ENCODE measurements around the gene ARSI. TPM values are rescaled to one million over a fixed set of nuclear protein-coding genes. Genes with fewer than 3 reads are reported as not detected.

ARSI gene
- total RNA-seq, 1 donor, result 4.7 TPM

- no peak overlapping the region for H3K27ac ChIP-seq (ENCODE audit: low read depth, low read length)
- H3K36me3 ChIP-seq (ENCODE audit: insufficient read depth, low read length), result no peaks in the 10 kb centered on the region
- H3K4me2 ChIP-seq (ENCODE audit: insufficient read depth, low read length), result no peak overlapping the region
- H3K27me3 ChIP-seq (ENCODE audit: insufficient read depth, low read length), result no peaks in the 10 kb centered on the region
- no peaks in the 10 kb centered on the region for H3K4me1 ChIP-seq (ENCODE audit: insufficient read depth, low read length)
- no peak for TF ChIP-seq CTCF (IDR thresholded peaks at IDR 0.05; ENCODE audit: extremely low read depth, low read depth, low read length)
- no peaks in the 10 kb centered on the region for H3K79me2 ChIP-seq (ENCODE audit: insufficient read depth, low read length)
- no peaks in the 10 kb centered on the region for H4K20me1 ChIP-seq (ENCODE audit: insufficient read depth, low read length)
- no peaks in the 10 kb centered on the region for H3K9me3 ChIP-seq (ENCODE audit: low read depth, low read length)
- no peak overlapping the region for H3K4me3 ChIP-seq (ENCODE audit: insufficient read depth, low read length)
- no peak overlapping the region for H2AFZ ChIP-seq (ENCODE audit: low read length)
- no peak for DNase-seq (ENCODE audit: insufficient read length, low spot score, missing footprints)
Observed at GRCh38 chr5:150340614-150341255, 38.0 kb upstream of the ARSI start.

GRCh38 chr5:150339841-150340240, 37.1 kb upstream of the ARSI start:
- no peak for TF ChIP-seq CTCF (IDR thresholded peaks at IDR 0.05; ENCODE audit: extremely low read depth, low read depth, low read length)
- no peak overlapping the region for H2AFZ ChIP-seq (ENCODE audit: low read length)
- no peak for DNase-seq (ENCODE audit: insufficient read length, low spot score, missing footprints)
- H3K79me2 ChIP-seq (ENCODE audit: insufficient read depth, low read length), result no peaks in the 10 kb centered on the region
- H3K4me3 ChIP-seq (ENCODE audit: insufficient read depth, low read length), result no peak overlapping the region
- H3K4me1 ChIP-seq (ENCODE audit: insufficient read depth, low read length), result no peaks in the 10 kb centered on the region
- H3K9me3 ChIP-seq (ENCODE audit: low read depth, low read length), result no peaks in the 10 kb centered on the region
- H3K4me2 ChIP-seq (ENCODE audit: insufficient read depth, low read length), result no peak overlapping the region
- H3K27ac ChIP-seq (ENCODE audit: low read depth, low read length), result no peak overlapping the region
- H4K20me1 ChIP-seq (ENCODE audit: insufficient read depth, low read length), result no peaks in the 10 kb centered on the region
- no peaks in the 10 kb centered on the region for H3K36me3 ChIP-seq (ENCODE audit: insufficient read depth, low read length)
- no peaks in the 10 kb centered on the region for H3K27me3 ChIP-seq (ENCODE audit: insufficient read depth, low read length)

DNA sequence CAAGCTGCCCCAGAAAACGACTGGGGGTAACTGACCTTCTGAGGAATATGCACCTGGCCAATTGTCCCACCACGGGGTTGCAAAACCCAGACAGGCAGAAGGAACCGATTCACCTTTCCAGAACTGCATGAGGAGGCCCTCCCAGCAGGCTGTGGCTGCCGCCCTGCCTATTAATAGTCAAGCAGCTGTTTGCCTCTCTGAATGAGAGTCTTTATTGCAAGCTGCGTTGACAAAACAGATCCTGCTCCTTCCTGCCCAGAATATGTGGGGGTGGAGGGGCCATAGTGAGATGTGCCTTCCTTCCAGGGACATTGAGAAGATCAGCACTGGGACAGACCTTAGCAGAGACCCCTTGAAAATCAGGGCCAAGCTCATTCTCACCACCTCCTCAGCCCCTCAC, 36.5 kb upstream of the ARSI start:
- no peaks in the 10 kb centered on the region for H4K20me1 ChIP-seq (ENCODE audit: insufficient read depth, low read length)
- no peaks in the 10 kb centered on the region for H3K79me2 ChIP-seq (ENCODE audit: insufficient read depth, low read length)
- no peaks in the 10 kb centered on the region for H3K9me3 ChIP-seq (ENCODE audit: low read depth, low read length)
- no peak overlapping the region for H2AFZ ChIP-seq (ENCODE audit: low read length)
- H3K27ac ChIP-seq (ENCODE audit: low read depth, low read length), result no peak overlapping the region
- no peak overlapping the region for H3K4me3 ChIP-seq (ENCODE audit: insufficient read depth, low read length)
- H3K4me2 ChIP-seq (ENCODE audit: insufficient read depth, low read length), result no peak overlapping the region
- no peaks in the 10 kb centered on the region for H3K36me3 ChIP-seq (ENCODE audit: insufficient read depth, low read length)
- TF ChIP-seq CTCF (IDR thresholded peaks at IDR 0.05; ENCODE audit: extremely low read depth, low read depth, low read length), result no peak
- no peak for DNase-seq (ENCODE audit: insufficient read length, low spot score, missing footprints)
- H3K4me1 ChIP-seq (ENCODE audit: insufficient read depth, low read length), result no peaks in the 10 kb centered on the region
- H3K27me3 ChIP-seq (ENCODE audit: insufficient read depth, low read length), result no peaks in the 10 kb centered on the region

DNA sequence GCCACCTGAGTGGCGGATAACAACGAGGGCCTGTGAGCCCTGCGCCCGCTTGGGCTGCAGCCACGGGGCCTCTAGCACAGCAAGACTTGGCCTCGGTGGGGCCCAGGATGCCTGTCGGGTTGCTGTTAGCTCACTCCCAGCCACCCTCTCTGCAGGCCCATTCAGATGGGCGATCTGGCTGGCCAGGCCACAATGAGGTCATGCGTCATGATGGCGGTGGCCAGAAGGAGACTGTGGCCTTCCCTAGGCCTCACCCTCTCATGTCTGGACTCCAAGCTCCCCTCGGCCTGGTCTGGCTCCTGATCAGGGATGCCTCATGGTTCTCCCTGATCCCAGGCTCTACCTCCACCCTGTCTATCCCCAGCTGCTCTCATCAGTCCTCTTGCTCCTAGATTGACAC, 35.8 kb upstream of the ARSI start:
- DNase-seq (ENCODE audit: insufficient read length, low spot score, missing footprints), result no peak
- H3K4me2 ChIP-seq (ENCODE audit: insufficient read depth, low read length), result no peak overlapping the region
- H3K4me3 ChIP-seq (ENCODE audit: insufficient read depth, low read length), result no peak overlapping the region
- H3K36me3 ChIP-seq (ENCODE audit: insufficient read depth, low read length), result no peaks in the 10 kb centered on the region
- TF ChIP-seq CTCF (IDR thresholded peaks at IDR 0.05; ENCODE audit: extremely low read depth, low read depth, low read length), result no peak
- no peak overlapping the region for H2AFZ ChIP-seq (ENCODE audit: low read length)
- H3K9me3 ChIP-seq (ENCODE audit: low read depth, low read length), result no peaks in the 10 kb centered on the region
- H4K20me1 ChIP-seq (ENCODE audit: insufficient read depth, low read length), result no peaks in the 10 kb centered on the region
- H3K4me1 ChIP-seq (ENCODE audit: insufficient read depth, low read length), result no peaks in the 10 kb centered on the region
- no peaks in the 10 kb centered on the region for H3K79me2 ChIP-seq (ENCODE audit: insufficient read depth, low read length)
- no peak overlapping the region for H3K27ac ChIP-seq (ENCODE audit: low read depth, low read length)
- no peaks in the 10 kb centered on the region for H3K27me3 ChIP-seq (ENCODE audit: insufficient read depth, low read length)

All from osteoblast (primary cell).